WTC11 (cell line): ENCODE results near the gene RNF20. TPM values are rescaled to one million over a fixed set of nuclear protein-coding genes. Genes with fewer than 3 reads are reported as not detected.

Experiments used
- ATAC-seq: fragments of 200-7000 bp; cut with Tn5 transposase; 2 replicates; pipeline ENCODE4 v1.10.0; 2021; ENCODE audit warnings: mild to moderate bottlenecking, moderate library complexity
- CTCF ChIA-PET: fragments of 300-600 bp; sonication (Branson Sonifier 250); formaldehyde crosslinking; loops from one replicate; lab custom pipeline; 2021; ENCODE audit warnings: antibody characterized with exemption; lab: Charles Lee
- POLR2A ChIA-PET: fragments of 350-600 bp; sonication (Branson Sonifier 250); formaldehyde crosslinking; loops from one replicate; lab custom pipeline; 2021; ENCODE audit warnings: antibody characterized with exemption; lab: Charles Lee
- DNase-seq: peaks from one replicate; pipeline ENCODE4 v3.0.0; 2021; ENCODE audit warnings: low spot score
- H3K27ac Mint-ChIP-seq: 2 replicates; pipeline ENCODE4 v1.8.0; 2021; ENCODE audit warnings: mixed read lengths
- H3K27me3 Mint-ChIP-seq: 2 replicates; pipeline ENCODE4 v1.8.0; 2021; ENCODE audit warnings: low read depth, mild to moderate bottlenecking, moderate library complexity, mixed read lengths
- H3K36me3 Mint-ChIP-seq: 2 replicates; pipeline ENCODE4 v1.8.0; 2021; ENCODE audit warnings: mixed read lengths
- H3K4me1 Mint-ChIP-seq: 2 replicates; pipeline ENCODE4 v1.8.0; 2022; ENCODE audit warnings: mixed read lengths
- H3K4me3 Mint-ChIP-seq: 2 replicates; pipeline ENCODE4 v1.8.0; 2021; ENCODE audit warnings: mild to moderate bottlenecking, moderate library complexity, mixed read lengths
- H3K9me3 Mint-ChIP-seq: 2 replicates; pipeline ENCODE4 v1.8.0; 2021; ENCODE audit warnings: mixed read lengths
- FOXP1 ChIP-seq: sonication (generic); formaldehyde crosslinking; IDR thresholded peaks from 2 replicates; pipeline ENCODE4 v1.8.0; 2022; ENCODE audit warnings: missing genetic modification reagents, mild to moderate bottlenecking, moderate library complexity, borderline replicate concordance
- JUN ChIP-seq: sonication (generic); formaldehyde crosslinking; IDR thresholded peaks from 2 replicates; pipeline ENCODE4 v1.8.0; 2023; ENCODE audit warnings: mild to moderate bottlenecking, missing genetic modification reagents
- MXD4 ChIP-seq: fragments of 250-450 bp; sonication (Bioruptor Pico); IDR thresholded peaks from 2 replicates; pipeline ENCODE4 v1.8.0; 2021; ENCODE audit warnings: mild to moderate bottlenecking, moderate library complexity, borderline replicate concordance
- MYBL2 ChIP-seq: sonication (generic); formaldehyde crosslinking; IDR thresholded peaks from 2 replicates; pipeline ENCODE4 v1.8.1; 2023; ENCODE audit warnings: mild to moderate bottlenecking, moderate library complexity, missing genetic modification reagents
- PRDM15 ChIP-seq: sonication (generic); formaldehyde crosslinking; IDR thresholded peaks from 2 replicates; pipeline ENCODE4 v1.8.0; 2022; ENCODE audit warnings: missing genetic modification reagents
- PREB ChIP-seq: sonication (generic); formaldehyde crosslinking; IDR thresholded peaks from 2 replicates; pipeline ENCODE4 v1.8.1; 2022; ENCODE audit warnings: mild to moderate bottlenecking, missing genetic modification reagents, moderate library complexity, borderline replicate concordance
- SOX15 ChIP-seq: fragments of 250-450 bp; sonication (Bioruptor Pico); IDR thresholded peaks from 2 replicates; pipeline ENCODE4 v1.9.0; 2021; ENCODE audit warnings: mild to moderate bottlenecking
- SP1 ChIP-seq: sonication (generic); formaldehyde crosslinking; conservative IDR thresholded peaks from 2 replicates; pipeline ENCODE4 v1.8.1; 2022; ENCODE audit warnings: missing genetic modification reagents
- ZBTB21 ChIP-seq: sonication (generic); formaldehyde crosslinking; IDR thresholded peaks from 2 replicates; pipeline ENCODE4 v1.8.1; 2023; ENCODE audit warnings: mild to moderate bottlenecking, missing genetic modification reagents, borderline replicate concordance
- ZBTB43 ChIP-seq: sonication (generic); formaldehyde crosslinking; IDR thresholded peaks from 2 replicates; pipeline ENCODE4 v1.8.1; 2023; ENCODE audit warnings: mild to moderate bottlenecking, missing genetic modification reagents
- ZNF121 ChIP-seq: sonication (generic); formaldehyde crosslinking; IDR thresholded peaks from 2 replicates; pipeline ENCODE4 v1.8.0; 2023; ENCODE audit warnings: missing genetic modification reagents
- ZNF232 ChIP-seq: sonication (generic); formaldehyde crosslinking; IDR thresholded peaks from 2 replicates; pipeline ENCODE4 v1.8.0; 2022; ENCODE audit warnings: mild to moderate bottlenecking, missing genetic modification reagents
- ZNF317 ChIP-seq: sonication (generic); formaldehyde crosslinking; IDR thresholded peaks from 2 replicates; pipeline ENCODE4 v1.8.1; 2023; ENCODE audit warnings: low read depth, mild to moderate bottlenecking, moderate library complexity, missing genetic modification reagents, borderline replicate concordance
- ZNF512 ChIP-seq: sonication (generic); formaldehyde crosslinking; IDR thresholded peaks from 2 replicates; pipeline ENCODE4 v1.8.1; 2022; ENCODE audit warnings: missing genetic modification reagents, borderline replicate concordance
- ZNF532 ChIP-seq: fragments of 250-450 bp; sonication (Bioruptor Pico); IDR thresholded peaks from 2 replicates; pipeline ENCODE4 v1.9.0; 2021; ENCODE audit warnings: mild to moderate bottlenecking, borderline replicate concordance
- total RNA-seq: library from RNA; stranded (reverse); gene quantifications from 3 replicates; pipeline ENCODE4 v1.2.3, GENCODE V29; 2021
- TF ChIP-seq, protein P1 (sequence below): fragments of 250-450 bp; sonication (Bioruptor Pico); IDR thresholded peaks from 2 replicates; pipeline ENCODE4 v1.9.0; 2021; ENCODE audit warnings: mild to moderate bottlenecking
- TF ChIP-seq, protein P2 (sequence below): sonication (generic); formaldehyde crosslinking; IDR thresholded peaks from 2 replicates; pipeline ENCODE4 v1.8.0; 2022; ENCODE audit warnings: mild to moderate bottlenecking, missing genetic modification reagents

RNF20 gene
- total RNA-seq, 1 experiment from 2014 or later, result 52.6 TPM

- Mint-ChIP-seq H3K27me3 (no peaks in the 10 kb centered on the region), H3K9me3 (peaks cover 9% of the 10 kb centered on the region; the same call in 1 of the 2 replicates), H3K36me3 (peaks cover 75% of the 10 kb centered on the region), H3K4me3 (no peak overlapping the region), H3K4me1 (no peaks in the 10 kb centered on the region), H3K27ac (no peak overlapping the region)
- CTCF ChIA-PET, result interaction anchor here (0.7 to 1.4 kb wide), 3 partner anchors 13 to 141 kb away, joined by 3 to 4 read pairs (median 4); no protein-coding TSS in a partner anchor
- no peak for DNase-seq
- POLR2A ChIA-PET, result no interaction called here
- TF ChIP-seq ZNF317 (CRISPR knock-in tag), result no peak
- no peak for TF ChIP-seq PREB (CRISPR knock-in tag)
- TF ChIP-seq ZNF512 (CRISPR knock-in tag), result no peak
- TF ChIP-seq ZNF532 (CRISPR knock-in tag), result no peak
- TF ChIP-seq, protein P1, sequence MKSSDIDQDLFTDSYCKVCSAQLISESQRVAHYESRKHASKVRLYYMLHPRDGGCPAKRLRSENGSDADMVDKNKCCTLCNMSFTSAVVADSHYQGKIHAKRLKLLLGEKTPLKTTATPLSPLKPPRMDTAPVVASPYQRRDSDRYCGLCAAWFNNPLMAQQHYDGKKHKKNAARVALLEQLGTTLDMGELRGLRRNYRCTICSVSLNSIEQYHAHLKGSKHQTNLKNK (CRISPR knock-in tag), result no peak
- TF ChIP-seq FOXP1 (CRISPR knock-in tag), result no peak
- no peak for TF ChIP-seq JUN
- no peak for TF ChIP-seq SOX15 (CRISPR knock-in tag)
- TF ChIP-seq SP1 (CRISPR knock-in tag), result no peak
- no peak for TF ChIP-seq MXD4 (CRISPR knock-in tag)
- TF ChIP-seq, protein P2, sequence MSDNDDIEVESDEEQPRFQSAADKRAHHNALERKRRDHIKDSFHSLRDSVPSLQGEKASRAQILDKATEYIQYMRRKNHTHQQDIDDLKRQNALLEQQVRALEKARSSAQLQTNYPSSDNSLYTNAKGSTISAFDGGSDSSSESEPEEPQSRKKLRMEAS (CRISPR knock-in tag), result no peak
- TF ChIP-seq ZBTB21 (CRISPR knock-in tag), result no peak
- no peak for TF ChIP-seq ZBTB43 (CRISPR knock-in tag)
- TF ChIP-seq PRDM15, result no peak
- no peak for TF ChIP-seq ZNF121
- TF ChIP-seq ZNF232, result no peak
- TF ChIP-seq MYBL2 (CRISPR knock-in tag), result no peak
- ATAC-seq, result no peak
Measured at GRCh38 chr9:101562966-101563365, 29.3 kb downstream of the RNF20 start.
